HG03064 (cell line): Measurements from ENCODE around the gene GLB1L.
A peak's percentile ranks its signal among the peaks of the same experiment; 100 is the strongest.

Source experiments
- ATAC-seq: cut with Tn5 transposase; IDR thresholded peaks from one replicate; pipeline ENCODE4 v1.9.1; 2021; ENCODE audit warnings: low read depth; ENCODE audit not compliant: unreplicated experiment

The GLB1L gene

DNA sequence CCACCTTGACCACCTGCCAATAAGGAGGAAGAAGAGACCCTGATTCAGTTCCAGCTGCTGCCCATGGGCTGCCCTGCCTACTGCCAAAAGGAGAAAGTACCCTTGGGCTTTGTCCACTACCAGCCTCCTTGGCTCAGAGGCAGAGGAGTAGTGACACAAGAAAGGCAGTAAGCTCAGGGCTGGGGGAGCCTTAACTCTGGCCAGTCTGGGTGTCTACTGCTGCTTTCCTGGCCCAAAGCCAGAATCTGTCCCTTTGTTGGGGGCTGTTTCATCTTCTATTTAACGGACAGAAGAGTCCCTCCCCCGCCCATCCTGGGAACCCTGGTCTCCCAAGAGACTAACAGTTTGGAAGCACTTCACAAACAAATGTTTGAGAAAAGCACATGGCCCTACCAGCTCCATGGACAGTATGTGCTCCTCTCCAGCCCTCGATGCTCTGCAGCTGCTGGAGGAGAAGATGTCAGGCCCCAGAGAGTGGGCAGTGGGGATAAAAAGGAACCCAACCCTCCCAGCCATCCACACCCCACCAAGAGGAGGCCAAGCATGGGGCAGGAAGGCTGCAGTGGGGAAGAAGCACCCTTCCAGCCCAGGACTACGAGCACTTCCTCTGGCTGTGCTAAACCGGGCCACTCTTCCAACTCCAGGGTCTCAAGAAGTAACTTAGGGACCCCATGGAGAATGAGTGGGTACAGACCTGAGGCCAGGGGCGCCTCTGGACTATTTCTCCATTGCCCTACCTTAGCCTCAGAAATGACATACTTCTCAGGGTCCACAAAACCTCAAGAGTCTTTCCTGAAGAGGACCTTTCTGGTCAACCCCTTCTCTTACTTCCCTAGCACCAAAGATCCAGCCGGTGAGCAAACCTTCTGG, 17.0 kb downstream of the GLB1L start:
- ATAC-seq: no peak

- ATAC-seq: no peak
Measured at GRCh38 chr2:219225350-219225749, 19.9 kb downstream of the GLB1L start.

DNA sequence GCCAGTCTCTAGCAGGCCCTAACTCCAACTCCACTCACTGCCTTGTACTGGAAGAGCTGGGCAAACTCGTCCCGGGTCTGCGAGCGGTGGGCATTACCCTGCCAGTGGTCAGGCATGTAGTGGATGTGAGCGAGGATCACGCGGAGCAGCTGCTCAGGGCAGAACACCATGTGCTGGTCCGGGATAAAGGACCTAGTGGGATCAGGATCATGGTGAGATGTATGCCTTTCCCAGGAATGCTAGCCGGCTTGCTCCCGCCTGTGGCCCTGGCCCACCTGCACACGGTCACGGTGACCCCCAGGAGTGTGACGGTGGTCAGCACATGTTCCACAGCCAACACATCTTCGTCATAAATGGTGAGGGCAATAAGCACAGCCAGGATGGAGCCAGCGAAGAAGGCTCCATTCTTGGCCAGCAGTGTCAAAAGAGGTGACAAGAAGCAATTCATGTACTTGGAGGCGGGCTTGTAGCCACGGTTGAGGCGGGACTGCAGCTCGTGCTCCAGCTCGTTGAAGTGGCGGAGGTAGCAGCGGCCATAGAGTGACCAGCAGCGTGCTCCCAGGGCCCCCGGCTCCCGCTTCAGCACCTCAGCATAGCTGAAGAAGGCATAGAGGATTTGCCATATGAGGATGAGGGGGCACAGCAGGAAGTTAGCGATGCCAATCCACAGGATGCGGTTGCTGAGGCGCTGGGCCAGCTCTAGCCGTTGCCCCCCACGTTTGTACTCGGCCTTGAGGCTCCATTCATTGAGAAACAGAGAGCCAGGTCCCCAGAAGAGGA, 21.2 kb downstream of the GLB1L start:
- ATAC-seq: no peak

GRCh38 chr2:219221957-219222518, 23.2 kb downstream of the GLB1L start:
- ATAC-seq: no peak

- no peak for ATAC-seq
Measured at GRCh38 chr2:219220652-219221402, 24.4 kb downstream of the GLB1L start.

GRCh38 chr2:219219784-219220532, 25.3 kb downstream of the GLB1L start:
- no peak for ATAC-seq

GRCh38 chr2:219218732-219219701, 26.2 kb downstream of the GLB1L start, which contains the start of gene ABCB6:
TSS of gene ABCB6 (minus strand) at chr2:219218958. CDS start at chr2:219218673, 285 bp downstream.
- ATAC-seq: peak; percentile 72

- peak; percentile 17 for ATAC-seq
Measured at GRCh38 chr2:219218217-219218731, 27.0 kb downstream of the GLB1L start.

GRCh38 chr2:219216535-219216915, 28.7 kb downstream of the GLB1L start:
- no peak for ATAC-seq

DNA sequence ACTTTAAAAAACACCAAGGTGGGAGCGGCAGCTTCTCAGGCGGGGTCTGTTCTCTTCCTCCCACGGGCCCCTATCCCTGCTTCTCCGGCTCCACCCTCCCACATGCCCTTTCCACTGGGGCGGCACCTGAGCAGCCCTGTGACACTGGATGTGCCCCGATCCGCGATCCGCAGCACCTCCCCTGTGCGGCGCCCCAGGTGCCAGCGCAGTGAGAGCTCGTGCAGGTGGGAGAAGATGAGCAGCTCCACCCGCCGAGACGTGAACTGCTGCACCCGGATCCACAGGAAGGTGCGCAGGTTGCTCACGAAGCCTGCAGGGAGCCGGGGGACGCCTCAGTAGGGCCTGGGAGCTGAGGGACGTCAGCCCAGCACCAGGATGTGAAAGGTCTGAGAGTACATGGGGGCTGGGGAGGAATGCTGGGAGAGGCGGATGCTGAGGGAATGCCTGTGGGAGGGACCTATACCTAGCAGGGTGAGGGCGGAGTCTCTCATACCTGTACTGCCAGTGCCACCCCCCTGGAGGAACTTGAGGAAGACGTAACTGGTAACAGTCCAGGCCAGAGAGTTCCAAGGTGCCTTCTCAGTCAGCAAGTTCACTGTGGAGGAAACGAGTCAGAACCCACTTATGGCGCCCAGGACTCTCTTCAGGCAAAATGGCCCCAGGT, 29.2 kb downstream of the GLB1L start:
- no peak for ATAC-seq

DNA sequence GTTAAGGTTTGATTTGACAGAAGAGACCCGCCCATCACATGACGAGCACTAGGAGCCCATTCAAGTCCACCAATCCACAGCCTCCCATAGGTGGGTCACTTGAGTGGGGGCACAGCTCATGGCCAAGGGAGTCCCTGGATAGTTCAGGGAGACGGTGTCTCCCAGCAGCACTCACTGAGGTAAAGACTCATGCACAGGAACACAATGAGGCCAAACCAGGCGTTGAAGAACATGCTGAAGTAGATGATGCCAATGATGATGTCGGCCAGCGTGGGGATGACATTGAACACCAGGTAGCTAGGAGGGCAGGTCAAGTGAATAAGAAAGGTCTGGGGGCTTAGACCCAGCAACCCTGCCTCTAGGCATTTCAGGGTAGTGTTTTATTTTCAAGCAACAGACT, 30.5 kb downstream of the GLB1L start:
- no peak for ATAC-seq

DNA sequence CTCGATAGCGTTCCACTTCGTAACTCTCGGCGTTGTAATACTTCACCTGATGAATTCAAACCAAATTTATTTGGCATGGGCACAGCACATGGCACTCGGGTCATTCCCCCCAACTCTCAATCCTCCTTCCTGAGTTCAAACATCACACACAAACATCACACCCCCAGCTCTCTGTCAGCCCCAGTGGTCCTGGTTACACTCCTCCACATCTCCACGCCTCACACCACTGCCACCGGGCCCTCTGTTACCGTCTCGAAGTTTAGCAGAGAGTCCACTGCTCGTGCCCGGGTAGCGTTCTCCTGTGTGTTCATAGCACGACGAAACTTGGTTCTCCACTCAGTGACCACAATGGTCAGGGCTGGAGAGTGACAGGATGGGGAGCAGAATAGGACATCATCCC, 31.1 kb downstream of the GLB1L start:
- ATAC-seq: no peak

- ATAC-seq: no peak
Measured at GRCh38 chr2:219213486-219214071, 31.7 kb downstream of the GLB1L start.

DNA sequence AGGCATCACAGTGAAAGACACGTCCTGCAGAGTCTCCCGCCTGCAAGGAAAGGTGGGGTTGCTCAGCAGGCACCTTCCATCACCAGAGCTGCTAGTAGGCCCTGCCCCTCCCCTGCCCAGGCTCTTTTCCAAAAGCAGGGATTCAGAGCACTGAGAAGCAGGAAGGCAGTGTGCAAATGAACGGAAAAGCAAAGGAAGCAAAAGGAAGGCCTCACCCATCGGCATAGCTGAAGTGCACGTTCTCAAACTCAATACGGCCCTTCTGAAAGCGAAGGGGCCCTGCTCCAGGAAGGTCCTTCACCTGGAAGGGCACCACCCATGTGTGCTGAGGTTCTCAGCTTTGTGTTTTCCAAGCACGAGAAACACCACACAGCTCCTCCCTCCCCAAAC, 32.2 kb downstream of the GLB1L start:
- no peak for ATAC-seq

DNA sequence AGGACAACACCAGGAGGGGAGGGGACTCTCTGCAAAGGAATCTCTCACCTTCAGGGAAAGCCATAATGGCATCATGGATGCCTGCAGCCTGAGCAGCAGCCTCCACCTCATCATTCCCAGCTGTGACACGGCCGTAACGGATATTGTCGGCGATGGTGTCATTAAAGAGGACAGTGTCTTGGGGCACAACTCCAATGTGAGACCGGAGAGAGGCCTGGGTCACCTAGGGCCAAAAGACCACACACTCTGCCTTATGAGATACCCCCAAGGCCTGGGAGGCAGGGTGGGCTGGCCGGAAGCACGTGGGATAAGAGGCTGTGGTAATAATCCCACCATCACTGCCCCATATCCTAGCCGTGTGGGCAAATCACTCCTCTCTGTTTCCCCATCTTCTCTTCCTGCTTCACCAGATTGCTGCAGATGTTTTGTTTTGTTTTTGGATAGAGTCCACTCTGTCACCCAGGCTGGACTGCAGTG, 34.3 kb downstream of the GLB1L start:
- ATAC-seq: no peak

DNA sequence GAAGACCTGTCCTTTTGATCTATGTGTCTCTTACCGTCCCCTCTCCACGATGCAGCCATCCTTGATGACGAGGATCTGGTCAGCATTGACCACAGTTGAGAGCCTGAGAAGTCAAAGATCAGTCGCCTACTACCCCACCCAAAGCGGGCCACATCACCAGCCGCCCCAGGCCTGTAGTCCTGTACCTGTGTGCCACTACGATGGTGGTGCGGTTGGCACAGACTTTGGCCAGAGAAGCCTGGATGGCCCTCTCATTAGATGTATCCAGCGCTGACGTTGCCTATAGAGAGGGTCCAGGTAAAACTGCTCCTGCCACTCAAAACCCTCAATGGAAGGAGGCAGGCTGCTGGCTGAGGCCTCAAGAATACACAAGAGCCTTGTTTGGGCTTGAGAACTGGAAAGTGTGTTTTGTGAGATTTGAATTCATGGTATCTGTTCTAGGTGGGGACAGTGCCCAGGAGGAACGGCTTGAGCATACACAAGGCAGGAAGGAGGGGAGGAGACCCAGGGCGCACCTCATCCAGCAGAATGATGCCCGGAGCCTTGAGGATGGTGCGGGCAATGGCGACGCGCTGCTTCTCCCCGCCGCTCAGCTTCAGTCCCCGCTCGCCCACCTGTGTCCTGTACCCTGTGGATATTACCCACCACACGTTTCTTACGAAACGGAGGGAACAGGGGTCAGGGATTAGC, 34.9 kb downstream of the GLB1L start:
- no peak for ATAC-seq
